NOMO-1 treated with DMSO at 0.1 percent for 48 hours (cell line): Measurements from ENCODE around the gene LMF2.

Source experiments
- DNase-seq: peaks from one replicate; lab custom pipeline; 2025; ENCODE audit not compliant: unreplicated experiment; lab: John Stamatoyannopoulos, UW

The LMF2 gene

GRCh38 chr22:50505276-50505775, 2.2 kb downstream of the LMF2 start:
- no peak for DNase-seq

- no peak for DNase-seq
Observed at GRCh38 chr22:50504369-50505211, 2.9 kb downstream of the LMF2 start.

- no peak for DNase-seq
Observed at GRCh38 chr22:50503475-50504145, 3.9 kb downstream of the LMF2 start.

- no peak for DNase-seq
Observed at GRCh38 chr22:50502628-50503474, 4.7 kb downstream of the LMF2 start.

- no peak for DNase-seq
Observed at GRCh38 chr22:50502096-50502495, 5.4 kb downstream of the LMF2 start.

GRCh38 chr22:50500452-50500851, 7.0 kb downstream of the LMF2 start:
- DNase-seq: no peak

- DNase-seq: peak; percentile 58
Observed at GRCh38 chr22:50498322-50498890, 9.1 kb downstream of the LMF2 start.

- no peak for DNase-seq
Observed at GRCh38 chr22:50497093-50497492, 10.4 kb downstream of the LMF2 start.

- no peak for DNase-seq
Observed at GRCh38 chr22:50490531-50491308, 16.8 kb downstream of the LMF2 start.

GRCh38 chr22:50489363-50490243, 17.9 kb downstream of the LMF2 start:
- no peak for DNase-seq

GRCh38 chr22:50488886-50489285, 18.6 kb downstream of the LMF2 start:
- no peak for DNase-seq

- no peak for DNase-seq
Observed at GRCh38 chr22:50488006-50488677, 19.4 kb downstream of the LMF2 start.

GRCh38 chr22:50487290-50488005, 20.1 kb downstream of the LMF2 start:
- no peak for DNase-seq

- no peak for DNase-seq
Observed at GRCh38 chr22:50486561-50487289, 20.8 kb downstream of the LMF2 start, which contains the start of gene MIOX. MIOX (plus strand) TSS chr22:50486859; CDS start chr22:50486898, 39 bp downstream.

- no peak for DNase-seq
Observed at GRCh38 chr22:50485221-50486131, 22.0 kb downstream of the LMF2 start.
